Measurements from ENCODE around the gene MRM3.

DNA sequence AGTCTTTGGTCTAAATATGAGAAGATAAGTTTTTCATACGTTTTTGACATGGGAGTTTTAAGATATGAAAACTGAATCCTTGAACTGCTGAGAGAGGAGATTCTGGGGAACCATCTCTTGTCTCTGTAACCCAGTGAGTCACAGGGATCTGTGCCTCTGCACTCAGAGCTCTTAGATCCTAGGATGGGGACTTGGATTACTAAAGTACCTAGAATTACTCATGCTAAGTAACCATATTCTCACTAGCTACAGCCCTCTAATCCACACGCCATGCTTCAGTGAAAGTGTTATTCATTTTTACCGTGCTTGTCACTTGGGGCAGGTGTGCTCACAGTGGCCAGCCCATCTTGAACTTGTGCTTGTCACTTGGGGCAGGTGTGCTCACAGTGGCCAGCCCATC lies 2.0 kb downstream of the MRM3 start:
- TF ChIP-seq POLR2A (IDR thresholded peaks at IDR 0.05; ENCODE audit: low read depth) = no peak
- TF ChIP-seq, protein P1, sequence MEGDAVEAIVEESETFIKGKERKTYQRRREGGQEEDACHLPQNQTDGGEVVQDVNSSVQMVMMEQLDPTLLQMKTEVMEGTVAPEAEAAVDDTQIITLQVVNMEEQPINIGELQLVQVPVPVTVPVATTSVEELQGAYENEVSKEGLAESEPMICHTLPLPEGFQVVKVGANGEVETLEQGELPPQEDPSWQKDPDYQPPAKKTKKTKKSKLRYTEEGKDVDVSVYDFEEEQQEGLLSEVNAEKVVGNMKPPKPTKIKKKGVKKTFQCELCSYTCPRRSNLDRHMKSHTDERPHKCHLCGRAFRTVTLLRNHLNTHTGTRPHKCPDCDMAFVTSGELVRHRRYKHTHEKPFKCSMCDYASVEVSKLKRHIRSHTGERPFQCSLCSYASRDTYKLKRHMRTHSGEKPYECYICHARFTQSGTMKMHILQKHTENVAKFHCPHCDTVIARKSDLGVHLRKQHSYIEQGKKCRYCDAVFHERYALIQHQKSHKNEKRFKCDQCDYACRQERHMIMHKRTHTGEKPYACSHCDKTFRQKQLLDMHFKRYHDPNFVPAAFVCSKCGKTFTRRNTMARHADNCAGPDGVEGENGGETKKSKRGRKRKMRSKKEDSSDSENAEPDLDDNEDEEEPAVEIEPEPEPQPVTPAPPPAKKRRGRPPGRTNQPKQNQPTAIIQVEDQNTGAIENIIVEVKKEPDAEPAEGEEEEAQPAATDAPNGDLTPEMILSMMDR (IDR thresholded peaks at IDR 0.05) = no peak
- no peak for TF ChIP-seq EP300 (IDR thresholded peaks at IDR 0.05)

Data from esophagus muscularis mucosa (tissue), 4 donors.